ENCODE measurements around the gene RRP9. TPM values are rescaled to one million over a fixed set of nuclear protein-coding genes. Genes with fewer than 3 reads are reported as not detected.
A peak's percentile ranks its signal among the peaks of the same experiment; 100 is the strongest.

RRP9 gene
- total and polyA plus RNA-seq, 10 donors, result 9.5 to 26.6 (median 14.1) TPM

DNA sequence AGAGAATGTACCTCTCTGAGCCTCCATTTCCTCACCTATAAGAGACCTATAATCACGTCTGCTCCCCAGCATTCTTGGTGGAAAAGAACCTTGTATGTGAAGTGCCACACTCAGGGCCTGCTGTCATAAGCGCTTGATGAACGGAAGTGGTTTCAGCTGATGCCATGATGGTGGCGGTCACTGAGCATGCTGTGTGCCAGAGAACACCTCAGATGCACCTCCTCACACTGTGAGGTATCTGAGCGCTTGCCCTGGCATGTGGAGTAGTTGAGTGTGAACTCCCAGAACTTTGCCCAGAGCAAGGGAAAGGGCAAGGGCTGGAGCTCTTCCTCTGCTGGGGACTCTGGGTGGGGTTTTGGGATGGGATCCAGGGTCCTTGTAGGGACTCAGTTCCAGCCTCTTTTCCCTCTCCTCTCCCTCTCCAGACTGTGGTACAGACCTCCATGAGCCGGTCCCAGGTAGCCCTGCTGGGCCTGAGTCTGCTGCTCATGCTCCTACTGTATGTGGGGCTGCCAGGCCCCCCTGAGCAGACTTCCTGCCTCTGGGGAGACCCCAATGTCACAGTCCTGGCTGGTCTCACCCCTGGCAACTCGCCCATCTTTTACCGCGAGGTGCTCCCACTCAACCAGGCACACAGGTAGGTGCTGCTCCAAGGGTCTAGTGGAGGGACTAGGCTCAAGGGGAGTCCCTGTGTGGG is 35.9 kb upstream of the RRP9 start:
- Histone ChIP-seq H3K27me3 (replicated peaks in 1 of 7) (no peaks in the 10 kb centered on the region), H3K27ac (peak overlapping the region in 5 of 8 donors; percentile 15 to 95 (median 93)), H3K36me3 (peaks cover 0 to 6% (median 0%) of the 10 kb centered on the region in 6 donors), H3K9me3 (no peaks in the 10 kb centered on the region), H3K4me3 (no peak overlapping the region), H3K4me1 (peaks cover 33 to 77% (median 59%) of the 10 kb centered on the region in 6 donors)
- TF ChIP-seq POLR2A (IDR thresholded peaks at IDR 0.05) (no peak), POLR2AphosphoS5 (IDR thresholded peaks at IDR 0.05) (peak in 1 of 3 donors; percentile 11)
- intact Hi-C loops (cut with DNase I; ENCODE audit: low total_unique reads), result no loop called here
- 70 to 85% (median 77%) methylated on average over 6 to 9 of the region's 9 CpGs for WGBS, 5 donors
- no peak for DNase-seq

- Histone ChIP-seq H3K36me3 (peaks cover 0 to 12% (median 0%) of the 10 kb centered on the region in 6 donors), H3K4me1 (peaks cover 27 to 77% (median 50%) of the 10 kb centered on the region in 6 donors), H3K9me3 (no peaks in the 10 kb centered on the region), H3K4me3 (peak overlapping the region; percentile 60 to 93 (median 73)), H3K27me3 (replicated peaks in 1 of 7) (no peaks in the 10 kb centered on the region), H3K27ac (peak overlapping the region in 7 of 8 donors; percentile 48 to 95 (median 93))
- WGBS, 5 donors, result 39 to 46% (median 41%) methylated on average over 45 to 46 of the region's 46 CpGs
- intact Hi-C loops (cut with DNase I; ENCODE audit: low total_unique reads), result no loop called here
- DNase-seq, result peak; percentile 88
- TF ChIP-seq CTCF (IDR thresholded peaks at IDR 0.05 in 8 of 11, conservative IDR thresholded peaks at IDR 0.05 in 3 of 11), result peak in 1 of 11 experiments; percentile 20
- TF ChIP-seq POLR2AphosphoS5 (IDR thresholded peaks at IDR 0.05), result peak in 2 of 3 donors; percentile 44 to 52
- TF ChIP-seq POLR2A (IDR thresholded peaks at IDR 0.05), result no peak
These were observed 34.3 kb upstream of the RRP9 start for GRCh38 chr3:51975852-51976549.

DNA sequence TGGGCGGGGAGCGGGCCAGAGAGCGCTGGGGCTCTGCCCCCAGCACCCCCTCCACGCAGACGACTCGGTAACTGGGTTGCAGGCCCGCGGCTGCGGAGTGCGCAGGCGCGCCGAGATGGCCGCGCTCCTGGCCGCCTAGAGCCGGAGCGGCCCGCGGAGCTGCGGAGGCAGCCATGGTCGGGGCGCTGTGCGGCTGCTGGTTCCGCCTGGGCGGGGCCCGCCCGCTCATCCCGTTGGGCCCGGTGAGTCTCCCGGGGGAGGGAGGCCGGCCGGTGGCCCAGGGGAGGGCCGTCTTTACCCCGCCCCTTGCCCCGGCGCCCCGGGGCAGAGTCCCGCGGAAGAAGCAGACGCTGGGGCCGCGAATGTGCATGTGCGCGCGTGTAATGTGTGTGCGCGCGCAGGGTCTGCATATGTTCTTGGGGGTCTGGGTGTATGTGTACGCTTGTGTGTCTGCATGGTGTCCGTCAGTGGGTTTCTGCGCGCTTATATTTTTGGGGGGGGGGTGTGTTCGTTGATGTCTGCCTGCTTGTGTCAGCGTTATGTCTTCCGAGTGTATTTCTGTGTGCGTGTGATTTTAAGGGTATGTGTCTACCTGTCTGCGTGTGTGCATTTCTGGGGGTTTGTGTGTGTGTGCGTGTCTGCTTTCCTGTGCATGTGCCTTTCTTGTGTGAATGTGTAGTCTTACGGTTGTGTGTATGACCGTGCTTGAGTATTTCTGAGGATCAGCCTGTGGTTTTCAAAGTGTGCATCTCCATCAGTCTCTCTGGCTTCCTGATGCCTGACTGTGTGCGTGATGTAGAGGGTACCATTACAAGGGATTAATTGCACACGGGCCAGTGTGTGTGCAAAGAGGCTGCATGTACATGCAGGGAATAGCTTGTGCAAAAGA is 33.5 kb upstream of the RRP9 start, which contains the start of gene ABHD14A:
ABHD14A (plus strand) TSS at position 102 of the 889 bp plus-strand sequence; CDS start at position 174, 72 bp downstream.
- no peaks in the 10 kb centered on the region for H3K9me3 ChIP-seq
- intact Hi-C loops (cut with DNase I; ENCODE audit: low total_unique reads), result no loop called here

More for the DNA sequence above, 33.5 kb upstream of the RRP9 start, which contains the start of gene ABHD14A:
- H3K27me3 ChIP-seq (replicated peaks in 1 of 7), result no peaks in the 10 kb centered on the region
- H3K4me1 ChIP-seq, result peaks cover 27 to 77% (median 50%) of the 10 kb centered on the region in 6 donors
- peaks cover 0 to 12% (median 0%) of the 10 kb centered on the region in 6 donors for H3K36me3 ChIP-seq
- H3K4me3 ChIP-seq, result peak within 1 kb of the TSS; percentile 70 to 93 (median 74)
- H3K27ac ChIP-seq, result peak within 1 kb of the TSS; percentile 84 to 95 (median 92)
- 0 to 1% (median 0%) methylated on average over 20 to 63 of the region's 63 CpGs for whole genome bisulfite sequencing, 5 donors
- DNase-seq, result peak; percentile 94
- TF ChIP-seq POLR2AphosphoS5 (IDR thresholded peaks at IDR 0.05) (peak; percentile 79 to 86 (median 85)), CTCF (IDR thresholded peaks at IDR 0.05 in 8 of 11, conservative IDR thresholded peaks at IDR 0.05 in 3 of 11) (peak in 1 of 11 experiments; percentile 25), POLR2A (IDR thresholded peaks at IDR 0.05) (no peak)
